Fibroblast of pulmonary artery (primary cell): Measurements from ENCODE around the gene BCAS4.

Experiments
- DNase-seq: peaks from one replicate; pipeline ENCODE4 v3.0.0-alpha.2; 2010; ENCODE audit warnings: low read depth
- H3K4me3 ChIP-seq: replicated peaks from 2 replicates; pipeline ENCODE4 v1.5.1; 2011; ENCODE audit warnings: low read depth, mild to moderate bottlenecking, control low read depth, low read length, moderate library complexity
- TF ChIP-seq, protein P1 (sequence below): IDR thresholded peaks from 2 replicates; pipeline ENCODE4 v1.5.1; 2011; ENCODE audit warnings: mild to moderate bottlenecking, control low read depth, low read length, inconsistent platforms; ENCODE audit errors: missing control alignments

Gene BCAS4

DNA sequence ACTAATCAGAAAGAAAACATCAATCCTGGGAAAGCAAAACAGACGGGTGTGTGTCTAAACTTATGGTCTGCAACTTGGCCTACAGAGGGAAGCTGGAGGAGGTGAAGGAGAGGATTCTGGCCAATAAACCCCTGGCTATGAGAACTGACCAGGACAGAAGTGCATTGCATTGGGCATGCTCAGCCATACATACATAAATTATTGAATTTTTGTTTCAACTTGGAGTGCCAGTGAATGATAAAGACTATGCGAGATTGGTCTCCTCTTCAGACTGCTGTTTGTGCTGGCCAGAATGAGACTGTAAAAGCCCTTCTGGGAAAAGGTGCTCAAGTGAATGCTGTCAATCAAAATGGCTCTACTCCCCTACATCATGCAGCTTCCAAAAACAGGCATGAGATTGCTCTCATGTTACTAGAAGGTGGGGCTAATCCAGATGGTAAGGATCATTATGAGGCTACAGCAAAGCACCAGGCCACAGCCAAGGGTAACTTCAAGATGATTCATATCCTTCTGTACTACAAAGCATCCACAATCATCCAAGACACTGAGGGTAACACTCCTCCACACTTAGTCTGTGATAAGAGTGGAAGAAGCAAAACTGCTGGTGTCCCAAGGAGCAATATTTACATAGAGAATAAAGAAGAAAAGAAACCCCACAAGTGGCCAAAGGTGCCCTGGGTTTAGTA lies 119.0 kb downstream of the BCAS4 start:
- DNase-seq: peak; percentile 79
- TF ChIP-seq, protein P1, sequence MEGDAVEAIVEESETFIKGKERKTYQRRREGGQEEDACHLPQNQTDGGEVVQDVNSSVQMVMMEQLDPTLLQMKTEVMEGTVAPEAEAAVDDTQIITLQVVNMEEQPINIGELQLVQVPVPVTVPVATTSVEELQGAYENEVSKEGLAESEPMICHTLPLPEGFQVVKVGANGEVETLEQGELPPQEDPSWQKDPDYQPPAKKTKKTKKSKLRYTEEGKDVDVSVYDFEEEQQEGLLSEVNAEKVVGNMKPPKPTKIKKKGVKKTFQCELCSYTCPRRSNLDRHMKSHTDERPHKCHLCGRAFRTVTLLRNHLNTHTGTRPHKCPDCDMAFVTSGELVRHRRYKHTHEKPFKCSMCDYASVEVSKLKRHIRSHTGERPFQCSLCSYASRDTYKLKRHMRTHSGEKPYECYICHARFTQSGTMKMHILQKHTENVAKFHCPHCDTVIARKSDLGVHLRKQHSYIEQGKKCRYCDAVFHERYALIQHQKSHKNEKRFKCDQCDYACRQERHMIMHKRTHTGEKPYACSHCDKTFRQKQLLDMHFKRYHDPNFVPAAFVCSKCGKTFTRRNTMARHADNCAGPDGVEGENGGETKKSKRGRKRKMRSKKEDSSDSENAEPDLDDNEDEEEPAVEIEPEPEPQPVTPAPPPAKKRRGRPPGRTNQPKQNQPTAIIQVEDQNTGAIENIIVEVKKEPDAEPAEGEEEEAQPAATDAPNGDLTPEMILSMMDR: no peak
- H3K4me3 ChIP-seq: no peak overlapping the region

DNA sequence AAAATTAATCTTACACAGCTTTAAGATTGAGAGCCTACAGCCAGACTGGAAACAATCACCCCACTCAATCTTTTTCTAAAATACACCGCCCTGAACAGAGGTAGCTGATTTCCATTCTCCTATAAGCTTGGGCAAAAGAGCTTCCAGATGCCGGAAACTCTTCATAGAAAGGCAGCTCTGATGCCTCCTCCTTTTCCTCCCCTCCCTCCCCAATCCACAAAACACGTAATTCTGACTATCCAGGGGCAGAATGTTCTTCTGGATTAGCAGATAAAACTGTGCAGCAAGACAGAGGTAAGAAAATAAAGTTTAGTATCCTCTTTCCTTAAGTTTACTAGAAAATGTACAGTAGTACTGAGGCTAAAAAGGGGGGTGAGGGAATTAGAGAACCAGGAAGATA lies 120.6 kb downstream of the BCAS4 start:
- peak; percentile 70 for DNase-seq
- H3K4me3 ChIP-seq: no peak overlapping the region
- TF ChIP-seq, protein P1: no peak

- TF ChIP-seq, protein P1: no peak
- DNase-seq: peak; percentile 60
- H3K4me3 ChIP-seq: no peak overlapping the region
These were observed 121.4 kb downstream of the BCAS4 start for GRCh38 chr20:50916257-50916656.

DNA sequence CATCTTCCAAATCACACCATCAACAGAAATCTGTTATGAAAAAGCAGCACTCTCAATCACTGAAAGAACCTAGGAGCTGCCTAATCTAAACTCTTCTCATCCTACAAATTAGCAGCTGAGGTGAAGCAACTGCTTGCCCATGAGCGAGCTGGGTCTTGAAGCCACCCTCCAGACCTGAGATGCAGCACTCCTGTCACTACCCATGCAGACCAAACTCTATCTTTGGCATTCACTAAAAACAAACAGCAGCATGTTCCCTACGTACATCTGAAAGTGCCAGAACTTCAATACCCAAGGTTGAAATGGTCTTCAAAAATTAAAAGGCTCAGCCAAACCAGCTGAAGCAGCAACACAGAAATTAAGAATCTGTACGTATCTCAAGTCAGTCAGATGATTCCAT lies 122.1 kb downstream of the BCAS4 start:
- TF ChIP-seq, protein P1: no peak
- DNase-seq: no peak
- H3K4me3 ChIP-seq: no peak overlapping the region

GRCh38 chr20:50918403-50918802 lies 123.5 kb downstream of the BCAS4 start:
- peak; percentile 64 for DNase-seq
- TF ChIP-seq, protein P1: no peak
- H3K4me3 ChIP-seq: no peak overlapping the region

- DNase-seq: peak; percentile 90
- TF ChIP-seq, protein P1: no peak
These were observed 124.7 kb downstream of the BCAS4 start for GRCh38 chr20:50919567-50919966.

GRCh38 chr20:50920997-50921396 lies 126.1 kb downstream of the BCAS4 start:
- TF ChIP-seq, protein P1: no peak
- H3K4me3 ChIP-seq: no peak overlapping the region
- DNase-seq: peak; percentile 45

More at GRCh38 chr20:50919567-50919966, 124.7 kb downstream of the BCAS4 start:
- H3K4me3 ChIP-seq: no peak overlapping the region
